ENCODE data around the gene EIF4A2.

EIF4A2 gene

GRCh38 chr3:186783058-186783730 is at the start of gene EIF4A2:
TSS of gene EIF4A2 (plus strand) at chr3:186783577. CDS start at chr3:186783611, 34 bp downstream.
- peak; percentile 95 for DNase-seq

GRCh38 chr3:186742618-186743380 is 40.6 kb upstream of the EIF4A2 start:
- DNase-seq, result no peak

- DNase-seq, result no peak
Observed at GRCh38 chr3:186743666-186744065, 39.7 kb upstream of the EIF4A2 start.

GRCh38 chr3:186746008-186746407 is 37.4 kb upstream of the EIF4A2 start:
- no peak for DNase-seq

GRCh38 chr3:186750316-186750715 is 33.1 kb upstream of the EIF4A2 start:
- no peak for DNase-seq

GRCh38 chr3:186751480-186751879 is 31.9 kb upstream of the EIF4A2 start:
- DNase-seq, result no peak

- DNase-seq, result no peak
Observed at GRCh38 chr3:186754006-186754405, 29.4 kb upstream of the EIF4A2 start.

GRCh38 chr3:186754871-186755270 is 28.5 kb upstream of the EIF4A2 start:
- no peak for DNase-seq

- DNase-seq, result no peak
Observed at GRCh38 chr3:186757214-186757613, 26.2 kb upstream of the EIF4A2 start.

- no peak for DNase-seq
Observed at GRCh38 chr3:186757686-186758220, 25.6 kb upstream of the EIF4A2 start.

GRCh38 chr3:186759231-186759930 is 24.0 kb upstream of the EIF4A2 start:
- no peak for DNase-seq

GRCh38 chr3:186760141-186760833 is 23.1 kb upstream of the EIF4A2 start:
- DNase-seq, result no peak

GRCh38 chr3:186760897-186761447 is 22.4 kb upstream of the EIF4A2 start:
- no peak for DNase-seq

- DNase-seq, result no peak
Observed at GRCh38 chr3:186772281-186772694, 11.1 kb upstream of the EIF4A2 start.

GRCh38 chr3:186772701-186773417 is 10.5 kb upstream of the EIF4A2 start:
- DNase-seq, result peak; percentile 39

- no peak for DNase-seq
Observed at GRCh38 chr3:186775999-186776398, 7.4 kb upstream of the EIF4A2 start.

GRCh38 chr3:186779204-186779603 is 4.2 kb upstream of the EIF4A2 start:
- no peak for DNase-seq

GRCh38 chr3:186782542-186783057 is 777 bp upstream of the EIF4A2 start:
- DNase-seq, result peak; percentile 87

GRCh38 chr3:186783731-186784515 is 546 bp downstream of the EIF4A2 start:
- DNase-seq, result peak; percentile 84

- DNase-seq, result no peak
Observed at GRCh38 chr3:186784820-186785494, 1.6 kb downstream of the EIF4A2 start.

All from NCI-H146 (cell line).